NK-92 (cell line): ENCODE results near the gene KDM6B.
A peak's percentile ranks its signal among the peaks of the same experiment; 100 is the strongest.
"Not testable (repeated sequence)": the region's sequence is repeated elsewhere in the genome, so short reads cannot be mapped to it uniquely, and the experiment has no call there.

Experiments
- DNase-seq: peaks from one replicate; lab custom pipeline; 2025; ENCODE audit not compliant: unreplicated experiment; lab: John Stamatoyannopoulos, UW

The KDM6B gene, protein sequence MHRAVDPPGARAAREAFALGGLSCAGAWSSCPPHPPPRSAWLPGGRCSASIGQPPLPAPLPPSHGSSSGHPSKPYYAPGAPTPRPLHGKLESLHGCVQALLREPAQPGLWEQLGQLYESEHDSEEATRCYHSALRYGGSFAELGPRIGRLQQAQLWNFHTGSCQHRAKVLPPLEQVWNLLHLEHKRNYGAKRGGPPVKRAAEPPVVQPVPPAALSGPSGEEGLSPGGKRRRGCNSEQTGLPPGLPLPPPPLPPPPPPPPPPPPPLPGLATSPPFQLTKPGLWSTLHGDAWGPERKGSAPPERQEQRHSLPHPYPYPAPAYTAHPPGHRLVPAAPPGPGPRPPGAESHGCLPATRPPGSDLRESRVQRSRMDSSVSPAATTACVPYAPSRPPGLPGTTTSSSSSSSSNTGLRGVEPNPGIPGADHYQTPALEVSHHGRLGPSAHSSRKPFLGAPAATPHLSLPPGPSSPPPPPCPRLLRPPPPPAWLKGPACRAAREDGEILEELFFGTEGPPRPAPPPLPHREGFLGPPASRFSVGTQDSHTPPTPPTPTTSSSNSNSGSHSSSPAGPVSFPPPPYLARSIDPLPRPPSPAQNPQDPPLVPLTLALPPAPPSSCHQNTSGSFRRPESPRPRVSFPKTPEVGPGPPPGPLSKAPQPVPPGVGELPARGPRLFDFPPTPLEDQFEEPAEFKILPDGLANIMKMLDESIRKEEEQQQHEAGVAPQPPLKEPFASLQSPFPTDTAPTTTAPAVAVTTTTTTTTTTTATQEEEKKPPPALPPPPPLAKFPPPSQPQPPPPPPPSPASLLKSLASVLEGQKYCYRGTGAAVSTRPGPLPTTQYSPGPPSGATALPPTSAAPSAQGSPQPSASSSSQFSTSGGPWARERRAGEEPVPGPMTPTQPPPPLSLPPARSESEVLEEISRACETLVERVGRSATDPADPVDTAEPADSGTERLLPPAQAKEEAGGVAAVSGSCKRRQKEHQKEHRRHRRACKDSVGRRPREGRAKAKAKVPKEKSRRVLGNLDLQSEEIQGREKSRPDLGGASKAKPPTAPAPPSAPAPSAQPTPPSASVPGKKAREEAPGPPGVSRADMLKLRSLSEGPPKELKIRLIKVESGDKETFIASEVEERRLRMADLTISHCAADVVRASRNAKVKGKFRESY (N-terminal part only)

DNA sequence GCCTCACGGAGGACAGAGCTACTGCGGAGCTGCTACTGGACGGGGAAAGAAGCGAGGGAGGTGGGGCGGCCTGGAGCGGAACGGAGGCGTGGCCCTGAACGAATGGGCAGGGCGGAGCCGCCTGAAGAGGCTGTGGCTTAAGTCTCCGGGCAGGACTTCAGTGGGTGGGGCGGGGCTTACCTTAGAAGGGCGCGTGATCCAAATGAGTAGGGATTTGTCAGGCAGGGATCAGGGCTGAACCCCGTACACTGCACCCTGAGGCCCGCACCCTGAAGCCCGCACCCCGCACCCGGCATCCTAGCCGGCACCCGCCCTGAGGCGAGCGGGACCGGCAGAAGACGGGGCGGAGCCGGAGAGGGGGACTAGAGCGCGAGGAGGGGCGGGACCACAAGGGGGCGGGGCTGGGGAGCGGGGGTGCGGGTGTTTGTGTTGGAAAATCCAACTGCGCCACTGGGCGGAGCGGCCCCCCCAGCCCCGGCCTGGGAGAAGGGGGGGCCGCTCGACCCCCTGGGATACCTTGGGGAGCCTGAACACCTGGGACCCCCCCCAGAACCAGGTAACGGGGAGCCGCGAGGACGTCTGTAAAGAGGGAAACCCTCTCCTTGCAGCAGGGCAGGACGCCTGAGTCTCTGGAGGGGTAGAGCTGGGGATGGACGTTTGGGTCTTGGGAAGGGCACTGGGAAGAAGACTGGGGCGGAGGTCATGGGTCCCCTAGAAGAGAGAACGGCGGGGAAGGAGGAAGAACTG, at the start of gene KDM6B:
Gene KDM6B (plus strand): TSS at position 423 of the 747 bp plus-strand sequence. CDS start 11,338 bp downstream, outside the sequence.
- DNase-seq: peak; percentile 23

GRCh38 chr17:7786866-7787265, 47.2 kb upstream of the KDM6B start:
- DNase-seq: no peak

DNA sequence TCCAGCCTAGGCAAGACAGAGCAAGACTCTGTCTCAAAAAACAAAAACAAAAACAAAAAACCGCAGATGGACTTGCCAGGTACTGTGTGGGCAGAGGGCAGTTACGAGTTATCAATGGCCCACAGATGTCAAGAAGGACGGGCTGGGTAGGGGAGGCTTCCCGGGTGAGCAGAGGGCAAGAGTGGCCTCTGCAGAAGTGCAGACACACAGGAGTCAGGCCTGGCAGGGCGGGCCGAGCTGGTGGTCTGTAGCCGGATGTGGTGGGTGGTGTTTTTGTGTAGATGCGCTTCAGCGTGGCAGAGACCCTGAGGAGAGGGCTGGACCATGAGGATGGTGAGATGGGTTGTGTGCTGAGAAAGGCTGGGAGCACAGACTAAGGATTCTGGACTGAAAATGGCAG, 44.9 kb upstream of the KDM6B start:
- DNase-seq: no peak

DNA sequence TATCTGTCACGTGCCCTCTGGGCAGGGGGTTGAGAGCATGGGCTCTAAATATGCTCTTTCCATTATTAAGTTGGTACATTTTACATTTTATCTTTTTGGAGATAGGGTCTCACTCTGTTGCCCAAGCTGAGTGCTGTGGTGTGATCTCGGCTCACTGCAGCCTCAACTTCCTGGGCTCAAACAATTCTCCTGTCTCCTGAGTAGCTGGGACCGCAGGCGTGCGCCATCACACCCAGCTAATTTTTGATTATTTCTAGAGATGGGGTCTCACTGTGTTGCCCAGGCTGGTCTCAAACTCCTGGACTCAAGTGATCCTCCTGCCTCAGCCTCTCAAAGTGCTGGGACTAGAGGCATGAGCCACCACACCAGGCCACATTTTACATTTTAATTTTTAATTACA, 43.9 kb upstream of the KDM6B start:
- DNase-seq: no peak

GRCh38 chr17:7792611-7793010, 41.4 kb upstream of the KDM6B start:
- DNase-seq: no peak

DNA sequence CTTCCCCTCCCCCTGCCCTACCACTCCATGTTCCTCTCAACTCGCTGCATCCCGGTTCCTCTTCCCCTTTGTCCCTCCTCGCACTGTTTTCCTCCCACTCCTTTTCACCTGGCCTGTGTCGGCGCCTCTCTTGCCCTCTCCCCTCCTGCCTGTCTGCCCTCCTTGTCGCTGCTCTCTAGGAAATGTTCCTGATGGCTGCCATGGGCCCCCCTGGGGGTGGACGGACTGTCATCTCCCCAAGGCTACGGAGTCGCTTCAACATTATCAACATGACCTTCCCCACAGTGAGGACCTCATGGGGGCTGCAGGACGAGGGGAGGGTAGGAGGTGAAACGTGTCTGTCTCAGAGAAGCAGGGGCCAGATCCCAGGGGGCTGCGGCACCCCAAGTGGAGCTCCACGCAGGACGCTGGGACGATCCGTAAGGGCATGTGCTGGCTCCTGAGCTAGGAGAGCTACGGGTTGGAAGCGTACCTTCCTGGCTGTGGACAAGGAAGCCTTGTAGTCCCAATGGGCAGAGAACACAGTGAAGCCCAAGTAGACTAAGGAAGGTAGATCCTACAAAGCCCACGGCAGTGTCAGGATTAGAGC, 39.8 kb upstream of the KDM6B start:
- no peak for DNase-seq

DNA sequence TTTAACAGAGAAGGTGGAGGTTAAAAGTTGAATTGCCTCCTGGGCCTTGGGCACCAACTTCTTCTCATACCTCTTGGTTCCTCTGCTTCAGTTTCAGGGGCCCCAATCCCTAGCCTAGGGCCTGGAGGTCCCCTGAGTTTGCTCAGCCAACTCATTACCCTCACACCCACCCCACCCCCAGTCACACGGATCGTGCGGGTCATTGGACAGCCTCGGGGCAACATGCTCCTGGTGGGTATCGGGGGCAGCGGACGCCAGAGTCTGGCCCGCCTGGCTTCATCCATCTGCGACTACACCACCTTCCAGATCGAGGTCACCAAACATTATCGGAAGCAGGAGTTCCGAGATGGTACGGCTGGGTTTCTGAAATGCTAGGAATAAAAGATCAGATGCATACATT, 36.0 kb upstream of the KDM6B start:
- DNase-seq: no peak

GRCh38 chr17:7798839-7799238, 35.2 kb upstream of the KDM6B start:
- DNase-seq: no peak

GRCh38 chr17:7803981-7804380, 30.0 kb upstream of the KDM6B start:
- no peak for DNase-seq

GRCh38 chr17:7806587-7806986, 27.4 kb upstream of the KDM6B start:
- no peak for DNase-seq

- no peak for DNase-seq
Measured at GRCh38 chr17:7807206-7807605, 26.8 kb upstream of the KDM6B start.

DNA sequence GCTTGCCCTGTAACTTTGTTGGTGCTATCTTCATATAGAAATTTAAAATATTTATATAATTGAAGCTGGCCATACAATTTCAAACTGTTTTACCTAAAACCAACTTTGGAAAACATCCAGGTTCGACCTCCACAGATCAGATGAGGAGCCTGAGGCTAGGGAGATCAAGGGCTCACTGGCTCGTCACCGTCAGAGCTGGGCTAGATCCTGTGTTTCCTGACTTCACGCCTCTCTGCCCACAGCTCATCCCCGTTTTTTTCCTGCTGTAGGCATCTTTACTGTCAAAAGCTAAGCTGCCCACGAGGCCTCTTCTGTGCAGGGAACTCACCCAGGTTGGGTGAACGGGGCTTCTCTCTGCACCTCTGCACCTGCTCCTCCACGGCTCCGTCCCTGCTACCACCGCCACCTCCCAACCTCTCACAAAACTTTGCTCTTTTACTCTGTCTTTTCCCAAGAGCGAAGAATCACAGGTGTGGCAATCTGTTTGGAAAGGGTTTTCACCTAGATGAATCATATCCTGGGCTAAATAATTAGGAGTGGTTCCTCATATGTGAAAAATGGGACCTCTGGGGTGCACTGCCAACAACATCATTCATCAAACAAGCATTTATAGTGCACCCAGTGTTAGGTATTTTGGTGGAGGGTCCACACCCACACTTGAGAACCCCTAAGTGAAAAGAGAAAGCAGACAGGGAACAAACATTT, 24.8 kb upstream of the KDM6B start:
- DNase-seq: no peak

DNA sequence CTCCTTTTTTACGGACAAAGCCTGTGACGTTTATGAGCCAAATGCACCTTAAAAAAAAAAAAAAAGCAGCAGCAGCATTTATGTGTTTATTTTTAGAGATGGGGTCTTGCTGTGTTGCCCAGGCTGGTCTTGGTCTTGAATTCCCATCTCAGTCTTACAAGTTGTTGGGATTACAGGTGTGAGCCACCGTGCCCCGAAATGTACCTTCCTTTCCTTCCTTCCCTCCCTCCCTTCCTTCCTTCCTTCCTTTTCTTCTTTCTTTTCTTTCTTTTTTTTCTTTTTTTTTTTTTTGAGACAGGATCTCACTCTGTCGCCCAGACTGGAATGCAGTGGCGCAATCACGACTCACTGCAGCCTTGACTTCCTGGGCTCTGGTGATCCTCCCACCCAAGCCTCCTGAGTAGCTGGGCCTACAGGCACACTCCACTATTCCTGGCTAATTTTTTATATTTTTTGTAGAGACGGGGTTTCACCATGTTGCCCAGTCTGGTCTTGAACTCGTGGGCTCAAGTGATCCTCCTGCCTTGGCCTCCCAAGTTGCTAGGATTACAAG, 24.1 kb upstream of the KDM6B start:
- DNase-seq: not testable (repeated sequence)

DNA sequence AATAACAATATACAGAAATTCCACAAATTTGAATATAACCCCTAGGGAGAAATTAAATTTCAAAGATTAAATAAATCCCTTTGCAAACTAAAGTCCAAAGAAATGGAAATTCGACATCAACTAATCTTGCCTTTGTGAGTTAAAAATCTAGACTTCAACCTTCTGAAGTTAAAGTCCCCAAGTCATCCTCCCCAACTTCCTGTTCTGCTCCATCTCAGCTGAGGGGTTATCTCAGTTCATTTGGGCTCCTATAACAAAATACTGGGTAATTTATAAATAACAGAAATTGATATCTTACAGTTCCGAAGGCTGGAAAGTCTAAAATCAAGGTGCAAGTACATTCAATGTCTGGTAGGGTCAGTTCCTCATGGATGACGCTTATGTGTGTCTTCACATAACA, 22.8 kb upstream of the KDM6B start:
- no peak for DNase-seq

- DNase-seq: no peak
Measured at GRCh38 chr17:7814969-7815368, 19.0 kb upstream of the KDM6B start.

- no peak for DNase-seq
Measured at GRCh38 chr17:7816926-7817642, 16.9 kb upstream of the KDM6B start.

DNA sequence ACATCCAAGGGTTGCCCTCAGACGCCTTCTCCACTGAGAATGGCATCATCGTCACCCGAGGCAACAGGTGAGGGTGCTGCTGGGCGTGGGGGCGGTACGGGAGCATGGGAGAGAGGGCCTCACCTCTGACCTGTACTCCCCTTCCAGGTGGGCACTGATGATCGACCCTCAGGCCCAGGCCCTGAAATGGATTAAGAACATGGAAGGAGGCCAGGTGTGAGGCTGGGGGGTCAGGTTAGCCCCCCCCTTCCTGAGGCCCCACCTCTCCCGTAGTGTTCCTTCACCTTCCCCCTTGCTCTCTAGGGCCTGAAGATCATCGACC, 16.4 kb upstream of the KDM6B start:
- DNase-seq: no peak

GRCh38 chr17:7818026-7818425, 16.0 kb upstream of the KDM6B start:
- no peak for DNase-seq
